Ishikawa (cell line): Measurements from ENCODE around the gene BAZ1B.
A peak's percentile ranks its signal among the peaks of the same experiment; 100 is the strongest.

Source experiments
- CEBPB ChIP-seq: IDR thresholded peaks from 2 replicates; pipeline ENCODE4 v1.6.1; 2012
- CREB1 ChIP-seq: IDR thresholded peaks from 2 replicates; pipeline ENCODE4 v1.6.1; 2012; ENCODE audit warnings: low read depth
- EGR1 ChIP-seq: IDR thresholded peaks from 2 replicates; pipeline ENCODE4 v1.6.1; 2012
- EP300 ChIP-seq: IDR thresholded peaks from 2 replicates; pipeline ENCODE4 v1.6.1; 2012; ENCODE audit warnings: borderline replicate concordance
- FOXM1 ChIP-seq: IDR thresholded peaks from 2 replicates; pipeline ENCODE4 v1.6.1; 2012; ENCODE audit warnings: low read depth, borderline replicate concordance
- NFIC ChIP-seq: IDR thresholded peaks from 2 replicates; pipeline ENCODE4 v1.6.1; 2012
- RAD21 ChIP-seq: IDR thresholded peaks from 2 replicates; pipeline ENCODE4 v1.6.1; 2012; ENCODE audit warnings: low read depth
- REST ChIP-seq: IDR thresholded peaks from 2 replicates; pipeline ENCODE4 v1.6.1; 2012; ENCODE audit warnings: low read depth, mild to moderate bottlenecking
- TAF1 ChIP-seq: IDR thresholded peaks from 2 replicates; pipeline ENCODE4 v1.6.1; 2012; ENCODE audit warnings: low read depth, mild to moderate bottlenecking
- TCF12 ChIP-seq: IDR thresholded peaks from 2 replicates; pipeline ENCODE4 v1.6.1; 2012; ENCODE audit warnings: low read depth
- TEAD4 ChIP-seq: IDR thresholded peaks from 2 replicates; pipeline ENCODE4 v1.6.1; 2012
- YY1 ChIP-seq: IDR thresholded peaks from 2 replicates; pipeline ENCODE4 v1.6.1; 2012; ENCODE audit warnings: low read depth
- ZBTB7A ChIP-seq: IDR thresholded peaks from 2 replicates; pipeline ENCODE4 v1.6.1; 2012; ENCODE audit warnings: low read depth
- TF ChIP-seq, protein P1 (sequence below): IDR thresholded peaks from 2 replicates; pipeline ENCODE4 v1.6.1; 2012
- TF ChIP-seq, protein P2 (sequence below): IDR thresholded peaks from 2 replicates; pipeline ENCODE4 v1.6.1; 2012

BAZ1B gene

DNA sequence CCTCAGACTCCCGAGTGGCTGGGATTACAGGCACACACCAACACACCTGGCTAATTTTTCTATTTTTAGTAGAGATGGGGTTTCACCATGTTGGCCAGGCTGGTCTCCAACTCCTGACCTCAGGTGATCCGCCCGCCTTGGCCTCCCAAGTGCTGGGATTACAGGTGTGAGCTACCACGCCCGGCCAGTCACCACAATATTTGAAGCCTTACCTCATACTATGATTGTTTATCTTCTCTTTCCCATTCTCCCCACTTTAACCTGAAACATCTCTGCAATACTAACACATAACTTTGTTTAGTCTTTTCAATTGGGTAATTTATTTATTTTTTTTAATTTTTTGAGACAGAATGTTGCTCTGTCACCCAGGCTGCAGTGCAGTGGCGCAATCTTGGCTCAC, 55.0 kb downstream of the BAZ1B start:
- 0 out of 2 replicates have a peak, but pooled peaks have one; percentile 28 for TF ChIP-seq CEBPB

- no peak for TF ChIP-seq YY1
Measured at GRCh38 chr7:73466112-73466511, 56.0 kb downstream of the BAZ1B start.

GRCh38 chr7:73463966-73464365, 58.1 kb downstream of the BAZ1B start:
- TF ChIP-seq YY1 (no peak), TCF12 (no peak)
- TF ChIP-seq, protein P1, sequence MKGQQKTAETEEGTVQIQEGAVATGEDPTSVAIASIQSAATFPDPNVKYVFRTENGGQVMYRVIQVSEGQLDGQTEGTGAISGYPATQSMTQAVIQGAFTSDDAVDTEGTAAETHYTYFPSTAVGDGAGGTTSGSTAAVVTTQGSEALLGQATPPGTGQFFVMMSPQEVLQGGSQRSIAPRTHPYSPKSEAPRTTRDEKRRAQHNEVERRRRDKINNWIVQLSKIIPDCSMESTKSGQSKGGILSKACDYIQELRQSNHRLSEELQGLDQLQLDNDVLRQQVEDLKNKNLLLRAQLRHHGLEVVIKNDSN = no peak

DNA sequence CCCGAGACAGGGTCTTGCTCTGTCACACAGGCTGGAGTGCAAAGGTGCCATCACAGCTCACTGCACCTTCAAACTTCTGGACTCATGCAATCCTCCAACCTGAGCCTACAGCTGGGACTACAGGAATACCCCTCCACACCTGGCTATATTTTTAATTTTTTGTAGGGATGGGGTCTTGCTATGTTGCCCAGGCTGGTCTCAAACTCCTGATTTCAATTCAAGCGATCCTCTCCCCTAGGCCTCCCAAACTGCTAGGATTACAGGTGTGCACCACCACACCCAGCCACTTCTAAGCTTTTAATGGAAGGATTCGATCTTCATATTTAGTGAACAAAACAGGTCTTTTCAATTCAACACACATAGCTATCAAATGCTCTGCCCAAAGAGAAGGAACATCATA, 58.8 kb downstream of the BAZ1B start:
- TF ChIP-seq REST (no peak), FOXM1 (no peak), TAF1 (no peak), TEAD4 (no peak), CREB1 (no peak), ZBTB7A (no peak), TCF12 (no peak), CEBPB (no peak), EGR1 (no peak), NFIC (no peak), EP300 (no peak), YY1 (no peak), RAD21 (no peak)
- TF ChIP-seq, protein P2, sequence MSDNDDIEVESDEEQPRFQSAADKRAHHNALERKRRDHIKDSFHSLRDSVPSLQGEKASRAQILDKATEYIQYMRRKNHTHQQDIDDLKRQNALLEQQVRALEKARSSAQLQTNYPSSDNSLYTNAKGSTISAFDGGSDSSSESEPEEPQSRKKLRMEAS = no peak
- TF ChIP-seq, protein P1 = no peak

GRCh38 chr7:73461782-73462285, 60.3 kb downstream of the BAZ1B start:
- TF ChIP-seq ZBTB7A (no peak), REST (no peak), EP300 (no peak), FOXM1 (no peak), RAD21 (no peak), CEBPB (no peak), YY1 (no peak), NFIC (no peak), TAF1 (no peak), TCF12 (no peak), CREB1 (no peak), TEAD4 (no peak), EGR1 (no peak)
- TF ChIP-seq, protein P1 = no peak
- TF ChIP-seq, protein P2 = no peak

- TF ChIP-seq EP300 (no peak), CEBPB (no peak), YY1 (no peak), TAF1 (no peak), REST (no peak), RAD21 (no peak), EGR1 (no peak), ZBTB7A (no peak), FOXM1 (no peak), TEAD4 (no peak), NFIC (no peak)
- TF ChIP-seq, protein P2 = no peak
- TF ChIP-seq, protein P1 = no peak
Measured at GRCh38 chr7:73454424-73454823, 67.7 kb downstream of the BAZ1B start.
